Thoracic aorta (tissue), 2 donors: ENCODE measurements around the gene TCERG1. TPM values are rescaled to one million over a fixed set of nuclear protein-coding genes. Genes with fewer than 3 reads are reported as not detected.

Experiments
- ATAC-seq: fragments of 150-250 bp; one replicate; pipeline ENCODE4 v1.8.0; 2017; ENCODE audit warnings: low read depth; ENCODE audit not compliant: insufficient number of reproducible peaks, low FRiP score
- DNase-seq: peaks from one replicate; pipeline ENCODE4 v3.0.0-alpha.2; 2020; ENCODE audit warnings: low spot score
- H3K27ac ChIP-seq, 2 donors: fragments of 200-600 bp; sonication (generic); 1 replicate in 1 of 2; 2 replicates in 1 of 2; pipeline ENCODE4 v1.5.1; 2016; ENCODE audit warnings: mild to moderate bottlenecking in 2 of 2, moderate library complexity in 2 of 2
- H3K27me3 ChIP-seq: fragments of 200-600 bp; sonication (generic); replicated peaks from 2 replicates; pipeline ENCODE4 v1.6.0; 2016; ENCODE audit warnings: mild to moderate bottlenecking; ENCODE audit not compliant: insufficient read depth
- H3K36me3 ChIP-seq: fragments of 200-600 bp; sonication (generic); one replicate; pipeline ENCODE4 v1.5.1; 2016
- H3K4me1 ChIP-seq, 2 donors: fragments of 200-600 bp; sonication (generic); 1 replicate in 1 of 2; 2 replicates in 1 of 2; pipeline versions ENCODE4 v1.5.1 to v1.6.0; 2016; ENCODE audit warnings: low read depth in 2 of 2, mild to moderate bottlenecking in 1 of 2; ENCODE audit not compliant: control insufficient read depth in 1 of 2
- H3K4me3 ChIP-seq: fragments of 200-600 bp; sonication (generic); 2 replicates; pipeline ENCODE4 v1.5.1; 2016; ENCODE audit warnings: mild to moderate bottlenecking
- H3K9me3 ChIP-seq: fragments of 200-600 bp; sonication (generic); 2 replicates; pipeline ENCODE4 v1.5.1; 2016
- CTCF ChIP-seq: fragments of 200-600 bp; sonication (generic); IDR thresholded peaks from one replicate; pipeline ENCODE4 v1.5.1; 2019; ENCODE audit warnings: antibody characterized with exemption
- total RNA-seq, 2 donors: library from RNA; depleted of rRNA; stranded (reverse); fragments of >200 nt; gene quantifications; one replicate each; pipeline versions ENCODE4 v1.1.0 to v1.2.3, GENCODE V29; 2016

TCERG1 gene
- total RNA-seq, 2 donors from 2014 or later: 45.2 to 125 TPM

DNA sequence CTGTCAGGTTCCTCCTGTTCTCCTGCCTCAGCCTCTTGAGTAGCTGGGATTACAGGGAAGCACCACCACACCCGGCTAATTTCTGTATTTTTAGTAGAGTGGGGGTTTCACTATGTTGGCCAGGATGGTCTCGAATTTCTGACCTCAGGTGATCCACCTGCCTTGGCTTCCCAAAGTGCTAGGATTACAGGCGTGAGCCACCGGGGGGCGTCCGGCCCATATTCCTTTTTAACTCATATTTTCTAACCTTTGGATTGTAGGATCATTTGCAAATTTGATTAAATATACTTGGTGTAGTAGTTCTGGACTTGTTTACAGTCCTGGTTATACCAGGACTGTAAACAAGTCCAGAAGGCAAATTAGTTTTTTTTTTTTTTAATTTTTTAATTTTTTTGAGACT, 4.3 kb downstream of the TCERG1 start:
- DNase-seq (no peak), ATAC-seq (no peak)
- H3K27ac ChIP-seq: no peak overlapping the region
- peaks cover 15 to 18% of the 10 kb centered on the region in 2 donors for H3K4me1 ChIP-seq
- H3K9me3 ChIP-seq: no peaks in the 10 kb centered on the region
- H3K36me3 ChIP-seq: peaks cover 3% of the 10 kb centered on the region
- no peak overlapping the region for H3K4me3 ChIP-seq
- no peak for TF ChIP-seq CTCF
- H3K27me3 ChIP-seq: no peaks in the 10 kb centered on the region

DNA sequence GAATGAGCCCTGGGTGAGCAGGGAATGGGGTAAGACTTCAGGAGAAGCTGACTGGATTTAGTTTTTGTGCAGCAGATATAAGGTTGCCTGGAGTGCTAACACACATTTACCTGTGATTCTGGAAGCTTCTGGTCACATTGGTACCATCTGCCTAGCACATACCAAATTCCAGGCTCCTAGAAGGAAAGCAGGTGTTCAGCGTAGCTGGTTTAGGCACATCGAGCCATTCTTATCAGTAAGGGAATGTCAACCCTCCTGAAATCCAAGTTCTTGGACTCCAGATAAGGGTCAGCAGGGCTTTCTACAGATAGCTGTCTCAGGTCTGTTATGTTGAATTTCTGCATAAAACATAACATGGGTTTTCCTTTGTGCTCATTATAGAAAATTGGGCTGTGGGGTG, 10.3 kb downstream of the TCERG1 start:
- DNase-seq (no peak), ATAC-seq (no peak)
- Histone ChIP-seq H3K27me3 (no peaks in the 10 kb centered on the region), H3K9me3 (no peaks in the 10 kb centered on the region), H3K4me3 (no peak overlapping the region), H3K36me3 (peaks cover 27% of the 10 kb centered on the region), H3K4me1 (no peaks in the 10 kb centered on the region), H3K27ac (no peak overlapping the region)
- TF ChIP-seq CTCF: no peak

DNA sequence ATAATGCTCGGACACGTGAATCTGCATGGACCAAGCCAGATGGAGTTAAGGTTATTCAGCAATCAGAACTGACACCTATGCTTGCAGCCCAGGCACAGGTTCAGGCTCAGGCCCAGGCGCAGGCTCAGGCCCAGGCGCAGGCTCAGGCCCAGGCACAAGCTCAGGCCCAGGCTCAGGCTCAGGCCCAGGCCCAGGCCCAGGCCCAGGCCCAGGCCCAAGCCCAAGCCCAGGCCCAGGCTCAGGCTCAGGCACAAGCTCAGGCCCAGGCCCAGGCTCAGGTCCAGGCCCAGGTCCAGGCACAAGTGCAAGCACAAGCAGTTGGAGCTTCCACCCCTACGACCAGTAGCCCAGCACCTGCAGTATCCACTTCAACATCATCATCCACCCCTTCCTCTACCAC, 11.8 kb downstream of the TCERG1 start:
- H3K4me1 ChIP-seq: no peaks in the 10 kb centered on the region
- peaks cover 31% of the 10 kb centered on the region for H3K36me3 ChIP-seq
- no peak for ATAC-seq

GRCh38 chr5:146461319-146461718, 14.2 kb downstream of the TCERG1 start:
- H3K4me3 ChIP-seq: no peak overlapping the region
- DNase-seq: no peak
- TF ChIP-seq CTCF: no peak
- H3K4me1 ChIP-seq: no peaks in the 10 kb centered on the region
- H3K9me3 ChIP-seq: no peaks in the 10 kb centered on the region
- no peaks in the 10 kb centered on the region for H3K27me3 ChIP-seq
- ATAC-seq: no peak
- peaks cover 33% of the 10 kb centered on the region for H3K36me3 ChIP-seq
- no peak overlapping the region for H3K27ac ChIP-seq

More for the DNA sequence above, 11.8 kb downstream of the TCERG1 start:
- Histone ChIP-seq H3K27ac (no peak overlapping the region), H3K4me3 (no peak overlapping the region), H3K27me3 (no peaks in the 10 kb centered on the region), H3K9me3 (no peaks in the 10 kb centered on the region)
- TF ChIP-seq CTCF: no peak
- no peak for DNase-seq

GRCh38 chr5:146463446-146463845, 16.3 kb downstream of the TCERG1 start:
- Histone ChIP-seq H3K27me3 (no peaks in the 10 kb centered on the region), H3K27ac (no peak overlapping the region), H3K4me1 (no peaks in the 10 kb centered on the region), H3K9me3 (no peaks in the 10 kb centered on the region), H3K4me3 (no peak overlapping the region), H3K36me3 (peaks cover 25% of the 10 kb centered on the region)
- ATAC-seq (no peak), DNase-seq (no peak)
- TF ChIP-seq CTCF: no peak
